Suprapubic skin (tissue), 4 donors: Measurements from ENCODE around the gene PRR4. TPM values are rescaled to one million over a fixed set of nuclear protein-coding genes. Genes with fewer than 3 reads are reported as not detected.

ENCODE experiments used
- DNase-seq, 2 donors: peaks; one replicate each; pipeline ENCODE4 v3.0.0-alpha.2; 2019; ENCODE audit warnings: low spot score in 2 of 2
- H3K27ac ChIP-seq: fragments of 200-600 bp; sonication (generic); one replicate; pipeline ENCODE4 v1.5.1; 2019
- H3K27me3 ChIP-seq: fragments of 200-600 bp; sonication (generic); one replicate; pipeline ENCODE4 v1.5.1; 2019
- H3K36me3 ChIP-seq: fragments of 200-600 bp; sonication (generic); one replicate; pipeline ENCODE4 v1.5.1; 2019
- H3K4me1 ChIP-seq: fragments of 200-600 bp; sonication (generic); one replicate; pipeline ENCODE4 v1.5.1; 2019
- H3K4me3 ChIP-seq: fragments of 200-600 bp; sonication (generic); one replicate; pipeline ENCODE4 v1.5.1; 2019; ENCODE audit warnings: mild to moderate bottlenecking
- H3K9me3 ChIP-seq: fragments of 200-600 bp; sonication (generic); one replicate; pipeline ENCODE4 v1.5.1; 2019
- CTCF ChIP-seq, 2 donors: fragments of 200-600 bp in 1 of 2; fragments of 450-650 bp in 1 of 2; sonication (generic) in 1 of 2; IDR thresholded peaks; one replicate each; pipeline ENCODE4 v1.5.1; 2016 to 2019; ENCODE audit warnings: antibody characterized with exemption in 2 of 2, mild to moderate bottlenecking in 1 of 2, moderate library complexity in 1 of 2
- EP300 ChIP-seq: sonication (generic); formaldehyde crosslinking; IDR thresholded peaks from one replicate; pipeline ENCODE4 v1.6.1; 2017; ENCODE audit warnings: antibody characterized with exemption
- POLR2A ChIP-seq, 2 donors: fragments of 450-650 bp; IDR thresholded peaks; one replicate each; pipeline ENCODE4 v1.6.1; 2017; ENCODE audit warnings: antibody characterized with exemption in 2 of 2, mild to moderate bottlenecking in 2 of 2, moderate library complexity in 2 of 2
- POLR2AphosphoS5 ChIP-seq, 3 donors: sonication (generic); formaldehyde crosslinking; IDR thresholded peaks; one replicate each; pipeline ENCODE4 v1.6.1; 2017; ENCODE audit warnings: antibody characterized with exemption in 3 of 3
- WGBS: methylation state at CpG from one replicate; pipeline ENCODE4 v1.1.5; 2018; 5-methylcytosine and 5-hydroxymethylcytosine counted together
- total RNA-seq, 4 donors: library from RNA; depleted of rRNA; stranded (reverse); fragments of >200 nt; gene quantifications; one replicate each; pipeline ENCODE4 v1.1.0, GENCODE V29; 2016

The PRR4 gene
- total RNA-seq, 4 donors from 2014 or later = 37.1 to 399 (median 124) TPM

GRCh38 chr12:10873378-10873777 is 24.1 kb upstream of the PRR4 start:
- no peak overlapping the region for H3K27ac ChIP-seq
- H3K4me3 ChIP-seq = no peak overlapping the region
- DNase-seq = no peak
- H3K27me3 ChIP-seq = no peaks in the 10 kb centered on the region
- no peaks in the 10 kb centered on the region for H3K9me3 ChIP-seq
- H3K36me3 ChIP-seq = peaks cover 10% of the 10 kb centered on the region
- TF ChIP-seq CTCF (IDR thresholded peaks at IDR 0.05) = no peak
- TF ChIP-seq EP300 = no peak
- no peak for TF ChIP-seq POLR2A (IDR thresholded peaks at IDR 0.05)
- TF ChIP-seq POLR2AphosphoS5 (IDR thresholded peaks at IDR 0.05) = no peak
- no peaks in the 10 kb centered on the region for H3K4me1 ChIP-seq
- WGBS = 60% methylated on average over 2 of the region's 2 CpGs

GRCh38 chr12:10867381-10867780 is 18.1 kb upstream of the PRR4 start:
- WGBS = 81% methylated on average over 2 of the region's 2 CpGs
- DNase-seq = no peak
- TF ChIP-seq POLR2AphosphoS5 (IDR thresholded peaks at IDR 0.05) (no peak), CTCF (IDR thresholded peaks at IDR 0.05) (no peak), EP300 (no peak), POLR2A (IDR thresholded peaks at IDR 0.05) (no peak)
- H3K27me3 ChIP-seq = no peaks in the 10 kb centered on the region
- H3K4me1 ChIP-seq = no peaks in the 10 kb centered on the region
- H3K27ac ChIP-seq = no peak overlapping the region
- H3K9me3 ChIP-seq = peaks cover 8% of the 10 kb centered on the region
- H3K36me3 ChIP-seq = no peaks in the 10 kb centered on the region
- no peak overlapping the region for H3K4me3 ChIP-seq

- no peak for TF ChIP-seq POLR2AphosphoS5 (IDR thresholded peaks at IDR 0.05)
- TF ChIP-seq EP300 = no peak
- TF ChIP-seq CTCF (IDR thresholded peaks at IDR 0.05) = no peak
- no peak for TF ChIP-seq POLR2A (IDR thresholded peaks at IDR 0.05)
- peaks cover 22% of the 10 kb centered on the region for H3K9me3 ChIP-seq
- WGBS = 86% methylated on average over 2 of the region's 2 CpGs
- no peaks in the 10 kb centered on the region for H3K27me3 ChIP-seq
- peaks cover 6% of the 10 kb centered on the region for H3K36me3 ChIP-seq
- no peaks in the 10 kb centered on the region for H3K4me1 ChIP-seq
- H3K27ac ChIP-seq = no peak overlapping the region
- H3K4me3 ChIP-seq = no peak overlapping the region
- no peak for DNase-seq
Measured at GRCh38 chr12:10863512-10864218, 14.4 kb upstream of the PRR4 start.

GRCh38 chr12:10861366-10861765 is 12.1 kb upstream of the PRR4 start:
- no peak for DNase-seq
- Histone ChIP-seq H3K4me3 (no peak overlapping the region), H3K36me3 (peaks cover 8% of the 10 kb centered on the region), H3K27ac (no peak overlapping the region), H3K4me1 (no peaks in the 10 kb centered on the region), H3K9me3 (peaks cover 28% of the 10 kb centered on the region), H3K27me3 (no peaks in the 10 kb centered on the region)
- 73% methylated on average over 2 of the region's 2 CpGs for WGBS
- no peak for TF ChIP-seq EP300
- no peak for TF ChIP-seq CTCF (IDR thresholded peaks at IDR 0.05)
- TF ChIP-seq POLR2AphosphoS5 (IDR thresholded peaks at IDR 0.05) = no peak
- no peak for TF ChIP-seq POLR2A (IDR thresholded peaks at IDR 0.05)

- 98% methylated on average over 2 of the region's 2 CpGs for WGBS
- H3K36me3 ChIP-seq = peaks cover 13% of the 10 kb centered on the region
- no peak for DNase-seq
- TF ChIP-seq CTCF (IDR thresholded peaks at IDR 0.05) = no peak
- TF ChIP-seq POLR2AphosphoS5 (IDR thresholded peaks at IDR 0.05) = no peak
- H3K27ac ChIP-seq = no peak overlapping the region
- no peak overlapping the region for H3K4me3 ChIP-seq
- no peaks in the 10 kb centered on the region for H3K27me3 ChIP-seq
- H3K9me3 ChIP-seq = peaks cover 23% of the 10 kb centered on the region
- no peaks in the 10 kb centered on the region for H3K4me1 ChIP-seq
Measured at GRCh38 chr12:10855807-10856206, 6.5 kb upstream of the PRR4 start.
